ENCODE results near the gene IARS2. TPM values are rescaled to one million over a fixed set of nuclear protein-coding genes. Genes with fewer than 3 reads are reported as not detected.
"Not testable (repeated sequence)": the region's sequence is repeated elsewhere in the genome, so short reads cannot be mapped to it uniquely, and the experiment has no call there.

Gene IARS2
- total and polyA plus RNA-seq, 2 donors (not counting 3 experiments of a cell fraction or from before 2014, with no cell fraction given), result 15.5 to 62.8 TPM

- intact Hi-C loops (cut with micrococcal nuclease) (no loop called here), dilution Hi-C loops (cut with MboI; ENCODE audit: extremely low pct_ligation_motif_present, low sequenced_read_pairs) (no loop called here)
- FAIRE-seq (no peak), DNase-seq (ENCODE audit: low read depth, low spot score) (no peak)
- H4K20me1 ChIP-seq (replicated peaks; ENCODE audit: control insufficient read depth, extremely low read depth, insufficient read depth, low read length), result no peaks in the 10 kb centered on the region
- H3K27ac ChIP-seq (ENCODE audit: insufficient read depth, low read depth, low read length), result no peak overlapping the region
- H3K9ac ChIP-seq (replicated peaks; ENCODE audit: extremely low read depth, insufficient read depth, low read length), result no peak overlapping the region
- no peak for TF ChIP-seq CTCF (IDR thresholded peaks at IDR 0.05; ENCODE audit: extremely low read depth in 1 of 2, insufficient read depth in 1 of 2, low read depth in 1 of 2, low read length in 2 of 2)
- no peak for TF ChIP-seq GATA2 (IDR thresholded peaks at IDR 0.05; ENCODE audit: insufficient read depth, insufficient read length, low read depth, low read length)
- no peak for TF ChIP-seq FOS (IDR thresholded peaks at IDR 0.05; ENCODE audit: borderline replicate concordance, insufficient read depth, low read length)
- no peak for TF ChIP-seq POLR2A (IDR thresholded peaks at IDR 0.05; ENCODE audit: low read depth, low read length)
- ChIA-PET POLR2A (no interaction called here), CTCF (interaction anchor here (0.9 kb wide), 1 partner anchor 23 kb away, joined by 3 read pairs; no protein-coding TSS in a partner anchor)
- no peaks in the 10 kb centered on the region for H3K27me3 ChIP-seq (ENCODE audit: control insufficient read depth in 2 of 2, insufficient read depth in 2 of 2, low read length in 2 of 2)
- no peak overlapping the region for H2AFZ ChIP-seq (ENCODE audit: low read depth, low read length)
- no peaks in the 10 kb centered on the region for H3K9me3 ChIP-seq (replicated peaks; ENCODE audit: control insufficient read depth, insufficient read depth, low read length)
- no peaks in the 10 kb centered on the region for H3K9me1 ChIP-seq (replicated peaks; ENCODE audit: control insufficient read depth, extremely low read depth, insufficient read depth, low read length)
- no peak overlapping the region for H3K4me2 ChIP-seq (ENCODE audit: insufficient read depth, low read length)
- no peaks in the 10 kb centered on the region for H3K79me2 ChIP-seq (ENCODE audit: control insufficient read depth, insufficient read depth, low read length)
- H3K36me3 ChIP-seq (ENCODE audit: control insufficient read depth in 2 of 2, extremely low read depth in 1 of 2, insufficient read depth in 2 of 2, low read length in 2 of 2), result peaks cover 12 to 13% of the 10 kb centered on the region in 2 experiments
- no peak overlapping the region for H3K4me3 ChIP-seq (replicated peaks in 1 of 3; ENCODE audit: insufficient read depth in 1 of 3, low read depth in 1 of 3, low read length in 3 of 3)
- no TSS peak for BruUV-seq (replicated peaks)
- no peaks in the 10 kb centered on the region for H3K4me1 ChIP-seq (ENCODE audit: control insufficient read depth, extremely low read depth, insufficient read depth, low read length)
These were observed 72.9 kb downstream of the IARS2 start for GRCh38 chr1:220166853-220167252.

GRCh38 chr1:220169887-220170286 lies 76.0 kb downstream of the IARS2 start:
- H4K20me1 ChIP-seq (replicated peaks; ENCODE audit: control insufficient read depth, extremely low read depth, insufficient read depth, low read length); H2AFZ ChIP-seq (ENCODE audit: low read depth, low read length); dilution Hi-C loops (cut with MboI; ENCODE audit: extremely low pct_ligation_motif_present, low sequenced_read_pairs); H3K9me3 ChIP-seq (replicated peaks; ENCODE audit: control insufficient read depth, insufficient read depth, low read length); H3K4me1 ChIP-seq (ENCODE audit: control insufficient read depth, extremely low read depth, insufficient read depth, low read length); POLR2A ChIA-PET; DNase-seq (ENCODE audit: low read depth, low spot score); H3K27ac ChIP-seq (ENCODE audit: insufficient read depth, low read depth, low read length); H3K79me2 ChIP-seq (ENCODE audit: control insufficient read depth, insufficient read depth, low read length); BruUV-seq (replicated peaks); H3K4me3 ChIP-seq (replicated peaks in 1 of 3; ENCODE audit: insufficient read depth in 1 of 3, low read depth in 1 of 3, low read length in 3 of 3); H3K4me2 ChIP-seq (ENCODE audit: insufficient read depth, low read length); CTCF ChIA-PET; H3K9ac ChIP-seq (replicated peaks; ENCODE audit: extremely low read depth, insufficient read depth, low read length); FAIRE-seq; intact Hi-C loops (cut with micrococcal nuclease); H3K27me3 ChIP-seq (ENCODE audit: control insufficient read depth in 2 of 2, insufficient read depth in 2 of 2, low read length in 2 of 2); H3K9me1 ChIP-seq (replicated peaks; ENCODE audit: control insufficient read depth, extremely low read depth, insufficient read depth, low read length): not testable (repeated sequence)
- H3K36me3 ChIP-seq (ENCODE audit: control insufficient read depth in 2 of 2, extremely low read depth in 1 of 2, insufficient read depth in 2 of 2, low read length in 2 of 2), result peaks cover 13 to 17% of the 10 kb centered on the region in 2 experiments

All from endothelial cell of umbilical vein (primary cell).